C4-2B (cell line): ENCODE results near the gene PARP2.

Experiments
- CTCF ChIP-seq: fragments of 450-650 bp; conservative IDR thresholded peaks from 2 replicates; pipeline ENCODE4 v1.5.1; 2017; ENCODE audit warnings: mild to moderate bottlenecking
- ZFX ChIP-seq: fragments of 450-650 bp; IDR thresholded peaks from 2 replicates; pipeline ENCODE4 v1.6.1; 2017

GRCh38 chr14:20377171-20377570, 33.7 kb downstream of the PARP2 start:
- TF ChIP-seq CTCF (no peak), ZFX (no peak)
